ENCODE results near the gene NCBP2.

Gene NCBP2

GRCh38 chr3:196962930-196963630 is 20.8 kb upstream of the NCBP2 start:
- TF ChIP-seq, protein P1, sequence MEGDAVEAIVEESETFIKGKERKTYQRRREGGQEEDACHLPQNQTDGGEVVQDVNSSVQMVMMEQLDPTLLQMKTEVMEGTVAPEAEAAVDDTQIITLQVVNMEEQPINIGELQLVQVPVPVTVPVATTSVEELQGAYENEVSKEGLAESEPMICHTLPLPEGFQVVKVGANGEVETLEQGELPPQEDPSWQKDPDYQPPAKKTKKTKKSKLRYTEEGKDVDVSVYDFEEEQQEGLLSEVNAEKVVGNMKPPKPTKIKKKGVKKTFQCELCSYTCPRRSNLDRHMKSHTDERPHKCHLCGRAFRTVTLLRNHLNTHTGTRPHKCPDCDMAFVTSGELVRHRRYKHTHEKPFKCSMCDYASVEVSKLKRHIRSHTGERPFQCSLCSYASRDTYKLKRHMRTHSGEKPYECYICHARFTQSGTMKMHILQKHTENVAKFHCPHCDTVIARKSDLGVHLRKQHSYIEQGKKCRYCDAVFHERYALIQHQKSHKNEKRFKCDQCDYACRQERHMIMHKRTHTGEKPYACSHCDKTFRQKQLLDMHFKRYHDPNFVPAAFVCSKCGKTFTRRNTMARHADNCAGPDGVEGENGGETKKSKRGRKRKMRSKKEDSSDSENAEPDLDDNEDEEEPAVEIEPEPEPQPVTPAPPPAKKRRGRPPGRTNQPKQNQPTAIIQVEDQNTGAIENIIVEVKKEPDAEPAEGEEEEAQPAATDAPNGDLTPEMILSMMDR (IDR thresholded peaks at IDR 0.05; ENCODE audit: low read depth, low read length), result no peak
- no peak for DNase-seq (ENCODE audit: low read depth in 2 of 2)
- H3K4me3 ChIP-seq (replicated peaks in 1 of 2; ENCODE audit: low read depth in 2 of 2, low read length in 2 of 2), result no peak overlapping the region

GRCh38 chr3:196962108-196962929 is 20.0 kb upstream of the NCBP2 start:
- no peak overlapping the region for H3K4me3 ChIP-seq (replicated peaks in 1 of 2; ENCODE audit: low read depth in 2 of 2, low read length in 2 of 2)
- TF ChIP-seq, protein P1 (IDR thresholded peaks at IDR 0.05; ENCODE audit: low read depth, low read length), result no peak
- DNase-seq (ENCODE audit: low read depth in 2 of 2), result no peak

GRCh38 chr3:196954832-196955231 is 12.5 kb upstream of the NCBP2 start:
- no peak overlapping the region for H3K4me3 ChIP-seq (replicated peaks in 1 of 2; ENCODE audit: low read depth in 2 of 2, low read length in 2 of 2)
- TF ChIP-seq, protein P1 (IDR thresholded peaks at IDR 0.05; ENCODE audit: low read depth, low read length), result no peak
- no peak for DNase-seq (ENCODE audit: low read depth in 2 of 2)

- no peak for DNase-seq (ENCODE audit: low read depth in 2 of 2)
- H3K4me3 ChIP-seq (replicated peaks in 1 of 2; ENCODE audit: low read depth in 2 of 2, low read length in 2 of 2), result no peak overlapping the region
- TF ChIP-seq, protein P1 (IDR thresholded peaks at IDR 0.05; ENCODE audit: low read depth, low read length), result no peak
Measured at GRCh38 chr3:196951371-196951770, 9.0 kb upstream of the NCBP2 start.

GRCh38 chr3:196949750-196950149 is 7.4 kb upstream of the NCBP2 start:
- H3K4me3 ChIP-seq (replicated peaks in 1 of 2; ENCODE audit: low read depth in 2 of 2, low read length in 2 of 2), result no peak overlapping the region
- DNase-seq (ENCODE audit: low read depth in 2 of 2), result no peak
- TF ChIP-seq, protein P1 (IDR thresholded peaks at IDR 0.05; ENCODE audit: low read depth, low read length), result no peak

DNA sequence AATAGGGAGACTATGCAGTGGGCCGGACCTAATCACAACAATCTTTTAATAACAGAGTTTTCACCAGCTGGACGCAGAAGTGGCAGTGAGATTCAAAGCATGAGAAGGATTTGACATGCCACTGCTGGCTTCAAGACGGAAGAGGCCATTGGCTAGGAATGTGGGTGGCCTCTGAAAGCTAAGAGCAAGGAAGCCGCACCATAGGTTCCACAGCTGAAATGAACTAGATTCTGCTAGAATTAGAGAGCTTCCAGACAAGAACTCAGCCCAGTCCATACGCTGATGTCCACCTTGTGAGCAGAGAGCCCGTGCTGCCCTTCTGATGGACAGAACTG is 6.9 kb upstream of the NCBP2 start:
- TF ChIP-seq, protein P1 (IDR thresholded peaks at IDR 0.05; ENCODE audit: low read depth, low read length), result no peak
- DNase-seq (ENCODE audit: low read depth in 2 of 2), result peak in 1 of 2 donors; percentile 11

More for the DNA sequence above, 6.9 kb upstream of the NCBP2 start:
- no peak overlapping the region for H3K4me3 ChIP-seq (replicated peaks in 1 of 2; ENCODE audit: low read depth in 2 of 2, low read length in 2 of 2)
